ENCODE results near the gene CHKB.

- TF ChIP-seq POLR2AphosphoS5 (IDR thresholded peaks at IDR 0.05; ENCODE audit: low read depth, low read length) (no peak), SIN3A (IDR thresholded peaks at IDR 0.05; ENCODE audit: borderline replicate concordance, insufficient read depth, low read length) (no peak), TAF1 (IDR thresholded peaks at IDR 0.05; ENCODE audit: borderline replicate concordance, insufficient read depth, low read length) (no peak)
Measured at GRCh38 chr22:50610581-50610980, 27.9 kb upstream of the CHKB start.
